G401 (cell line): Measurements from ENCODE around the gene CEBPE. TPM values are rescaled to one million over a fixed set of nuclear protein-coding genes. Genes with fewer than 3 reads are reported as not detected.
A peak's percentile ranks its signal among the peaks of the same experiment; 100 is the strongest.
"Not testable (repeated sequence)": the region's sequence is repeated elsewhere in the genome, so short reads cannot be mapped to it uniquely, and the experiment has no call there.

Experiments used
- DNase-seq: peaks from one replicate; pipeline ENCODE4 v3.0.0-alpha.2; 2015; ENCODE audit warnings: low spot score
- in situ Hi-C: cut with HindIII; loops from 2 replicates; pipeline ENCODE4 v1.10.0; 2016; ENCODE audit warnings: low sequenced_read_pairs, mixed read lengths
- total RNA-seq: library from RNA; depleted of rRNA; stranded (reverse); fragments of >200 nt; shearing (Covaris generic); gene quantifications from 2 replicates; pipeline ENCODE4 v1.2.3, GENCODE V29; 2014

CEBPE gene
- total RNA-seq, 1 experiment from 2014 or later, result not detected

GRCh38 chr14:23125011-23125410, 6.0 kb upstream of the CEBPE start:
- in situ Hi-C loops, result no loop called here
- DNase-seq, result no peak

GRCh38 chr14:23124337-23124954, 5.4 kb upstream of the CEBPE start:
- no peak for DNase-seq
- in situ Hi-C loops, result no loop called here

DNA sequence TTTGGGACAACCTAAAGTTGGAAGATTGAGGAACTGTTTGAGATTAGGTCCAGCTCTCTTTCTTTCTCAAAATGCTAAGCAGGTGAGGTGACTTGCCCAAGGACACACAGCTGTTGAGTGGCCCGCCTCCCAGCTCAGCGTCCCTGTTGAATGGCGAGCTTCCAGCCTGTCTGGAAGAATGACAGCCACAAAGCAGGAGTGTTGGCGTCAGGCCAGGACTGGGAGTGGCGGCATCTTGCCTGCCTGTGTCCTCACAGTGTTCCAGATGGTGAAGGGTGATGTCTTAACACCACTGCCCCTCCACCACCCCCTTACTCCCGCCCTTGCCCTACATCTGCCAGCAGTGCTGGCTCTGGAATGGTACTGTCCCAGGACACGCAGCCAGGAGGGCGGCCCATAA, 4.4 kb upstream of the CEBPE start:
- in situ Hi-C loops, result no loop called here
- no peak for DNase-seq

DNA sequence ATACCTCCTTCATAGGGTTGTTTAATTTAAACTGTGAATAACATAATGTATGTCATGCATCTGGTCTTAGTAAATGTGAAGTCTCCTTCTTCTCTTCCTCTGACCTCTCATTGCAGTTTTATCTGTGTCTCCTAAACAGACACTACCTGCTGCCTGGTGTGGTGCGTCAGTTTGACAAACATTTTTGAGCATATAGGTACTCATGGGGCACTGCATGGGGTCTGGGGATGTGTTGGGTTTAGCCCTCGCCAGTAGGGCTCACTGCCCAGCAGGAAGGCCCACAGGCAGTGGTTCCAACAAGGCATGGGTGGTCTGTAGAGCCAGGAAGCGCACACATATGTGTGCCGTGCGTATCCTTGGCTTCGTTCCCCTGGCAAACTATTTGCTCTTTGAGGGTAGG, 3.0 kb upstream of the CEBPE start:
- no peak for DNase-seq
- in situ Hi-C loops, result no loop called here

- peak; percentile 14 for DNase-seq
- in situ Hi-C loops, result no loop called here
Measured at GRCh38 chr14:23121361-23121771, 2.3 kb upstream of the CEBPE start.

DNA sequence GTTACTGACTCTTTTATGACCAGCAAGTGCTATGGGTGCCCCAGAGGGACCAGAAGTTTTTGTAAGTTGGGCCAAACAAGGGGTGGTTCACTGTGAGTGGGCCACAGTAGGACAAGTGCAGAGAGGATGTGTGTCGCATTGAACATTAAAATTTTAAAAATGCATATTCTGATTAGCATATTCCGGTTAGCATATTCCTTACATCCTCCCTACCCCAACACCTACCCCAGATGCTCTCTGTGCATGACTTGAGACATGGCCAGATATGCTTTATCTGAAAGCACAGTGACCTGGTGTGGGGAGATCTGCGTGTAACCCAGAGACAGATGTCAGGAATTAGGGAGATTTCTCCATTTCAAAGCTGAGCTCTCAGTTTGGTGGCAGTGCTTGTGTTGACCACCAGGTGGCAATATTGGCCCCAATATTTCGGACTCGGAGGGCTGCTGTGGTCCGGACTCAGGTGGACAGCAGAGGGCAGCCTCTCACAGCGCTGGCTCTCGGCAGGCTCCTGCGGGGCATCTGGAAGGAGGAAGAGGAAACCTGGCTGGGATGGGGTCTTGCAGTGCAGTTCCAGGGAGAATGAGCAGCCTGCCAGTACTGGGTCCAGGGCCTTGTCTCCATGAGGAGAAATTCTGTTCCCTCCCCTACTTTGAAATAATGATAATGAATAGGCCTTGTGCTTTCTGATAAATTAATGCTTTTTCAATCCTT, 1.6 kb upstream of the CEBPE start:
- in situ Hi-C loops, result no loop called here
- DNase-seq, result peak; percentile 90

GRCh38 chr14:23119363-23120327, 590 bp upstream of the CEBPE start:
- DNase-seq, result no peak
- in situ Hi-C loops, result no loop called here

GRCh38 chr14:23117371-23118020, 1.6 kb downstream of the CEBPE start:
- DNase-seq, result no peak
- in situ Hi-C loops, result no loop called here

DNA sequence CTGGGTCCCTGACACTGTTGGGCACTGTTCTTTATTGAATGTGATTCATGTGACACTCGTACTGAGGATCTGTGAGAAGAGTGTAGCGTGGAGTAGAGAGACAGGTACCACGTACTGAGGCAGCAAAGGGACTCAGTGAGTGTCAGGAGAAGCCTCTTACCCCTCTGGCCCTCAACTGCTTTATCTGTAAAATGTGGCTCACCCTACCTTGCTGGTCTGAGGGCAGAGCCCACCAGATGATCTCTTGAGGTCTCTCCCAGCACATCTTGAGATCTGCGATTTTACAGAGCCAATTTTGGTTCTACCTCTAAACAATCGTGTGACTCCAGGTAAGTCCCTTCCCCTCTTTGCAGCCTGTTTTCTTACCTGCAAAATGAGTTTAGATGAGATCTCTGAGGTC, 3.1 kb downstream of the CEBPE start:
- in situ Hi-C loops, result no loop called here
- DNase-seq, result no peak

- DNase-seq, result no peak
- in situ Hi-C loops, result no loop called here
Measured at GRCh38 chr14:23115039-23115731, 3.9 kb downstream of the CEBPE start.

- in situ Hi-C loops, result no loop called here
- no peak for DNase-seq
Measured at GRCh38 chr14:23114669-23115038, 4.4 kb downstream of the CEBPE start.

- in situ Hi-C loops, result no loop called here
- DNase-seq, result no peak
Measured at GRCh38 chr14:23114120-23114458, 5.0 kb downstream of the CEBPE start.

- in situ Hi-C loops, result no loop called here
- no peak for DNase-seq
Measured at GRCh38 chr14:23113431-23114119, 5.5 kb downstream of the CEBPE start.

GRCh38 chr14:23112359-23113178, 6.5 kb downstream of the CEBPE start:
- in situ Hi-C loops, result no loop called here
- DNase-seq, result no peak

DNA sequence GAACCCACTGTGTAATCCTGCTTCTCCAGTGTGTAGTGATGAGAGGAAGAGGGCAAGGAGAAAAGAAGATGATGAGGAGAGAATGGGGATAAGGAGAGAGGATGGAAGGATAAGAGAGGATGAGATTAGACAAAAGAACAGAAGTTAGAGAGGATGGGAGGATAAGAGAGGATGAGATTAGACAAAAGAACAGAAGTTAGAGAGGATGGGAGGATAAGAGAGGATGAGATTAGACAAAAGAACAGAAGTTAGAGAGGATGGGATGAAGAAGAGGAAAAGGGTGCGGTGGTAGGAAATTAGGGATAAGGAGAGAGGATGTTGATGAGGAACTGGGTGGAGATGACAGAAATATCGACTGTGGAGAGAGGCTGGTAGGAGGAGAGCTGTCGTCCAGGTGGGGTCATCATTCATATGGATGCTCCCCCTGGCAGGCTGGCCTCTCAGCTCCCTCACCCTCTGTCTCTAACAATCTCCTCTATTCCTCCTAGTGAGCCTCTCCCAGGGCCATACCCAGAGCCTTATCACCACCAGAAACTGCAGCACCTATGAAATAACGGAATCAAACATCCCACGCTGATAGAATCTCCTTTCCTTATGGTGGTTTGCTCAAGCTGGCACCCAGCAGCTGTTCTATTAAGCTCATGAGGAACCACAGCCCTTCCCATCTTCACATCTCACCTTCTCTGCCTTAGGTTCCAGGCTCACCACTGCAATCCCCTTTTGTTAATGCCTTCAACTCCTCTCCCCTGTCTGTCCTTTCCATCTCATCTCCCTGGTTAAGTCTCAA, 8.3 kb downstream of the CEBPE start:
- DNase-seq, result no peak
- in situ Hi-C loops, result no loop called here

GRCh38 chr14:23109769-23110168, 9.3 kb downstream of the CEBPE start:
- DNase-seq, result no peak
- in situ Hi-C loops, result no loop called here

DNA sequence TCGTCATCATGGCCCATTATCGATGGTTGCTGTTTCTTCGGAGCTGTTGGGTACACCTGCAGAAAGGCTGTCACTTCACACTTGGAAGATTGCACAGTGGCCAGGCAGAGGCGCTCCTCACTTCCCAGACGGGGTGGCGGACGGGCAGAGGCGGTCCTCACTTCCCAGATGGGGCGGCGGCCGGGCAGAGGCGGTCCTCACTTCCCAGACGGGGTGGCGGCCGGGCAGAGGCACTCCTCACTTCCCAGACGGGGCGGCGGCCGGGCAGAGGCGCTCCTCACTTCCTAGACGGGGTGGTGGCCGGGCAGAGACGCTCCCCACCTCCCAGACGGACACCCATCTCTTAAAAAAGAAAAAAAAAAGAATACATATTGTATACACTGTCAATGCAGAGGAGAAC, 10.9 kb downstream of the CEBPE start:
- DNase-seq, in situ Hi-C loops: not testable (repeated sequence)
